Globus pallidus (tissue), 1 donor: Measurements from ENCODE around the gene ZNF738.
A peak's percentile ranks its signal among the peaks of the same experiment; 100 is the strongest.
"Not testable (repeated sequence)": the region's sequence is repeated elsewhere in the genome, so short reads cannot be mapped to it uniquely, and the experiment has no call there.

Source experiments
- DNase-seq: peaks from one replicate; pipeline ENCODE4 v3.0.0-alpha.2; 2015; ENCODE audit warnings: low spot score

Gene ZNF738

GRCh38 chr19:21358768-21359451 lies at the start of gene ZNF738:
TSS of gene ZNF738 (plus strand) at chr19:21359000. CDS start at chr19:21359141, 141 bp downstream.
- DNase-seq: peak; percentile 97

GRCh38 chr19:21312807-21313206 lies 46.0 kb upstream of the ZNF738 start:
- DNase-seq: not testable (repeated sequence)

- peak; percentile 34 for DNase-seq
Measured at GRCh38 chr19:21314676-21315075, 44.1 kb upstream of the ZNF738 start.

- no peak for DNase-seq
Measured at GRCh38 chr19:21317821-21318220, 41.0 kb upstream of the ZNF738 start.

GRCh38 chr19:21321134-21321533 lies 37.7 kb upstream of the ZNF738 start:
- no peak for DNase-seq

- no peak for DNase-seq
Measured at GRCh38 chr19:21321996-21322395, 36.8 kb upstream of the ZNF738 start.

GRCh38 chr19:21322528-21322927 lies 36.3 kb upstream of the ZNF738 start:
- peak; percentile 94 for DNase-seq

- DNase-seq: no peak
Measured at GRCh38 chr19:21323000-21323399, 35.8 kb upstream of the ZNF738 start.

- no peak for DNase-seq
Measured at GRCh38 chr19:21326169-21326568, 32.6 kb upstream of the ZNF738 start.

- DNase-seq: peak; percentile 43
Measured at GRCh38 chr19:21328406-21328805, 30.4 kb upstream of the ZNF738 start.

- DNase-seq: peak; percentile 98
Measured at GRCh38 chr19:21328885-21329605, 29.8 kb upstream of the ZNF738 start, which contains the start of gene ZNF708. TSS of gene ZNF708 (minus strand) at chr19:21329410. CDS start at chr19:21329212, 198 bp downstream.

- DNase-seq: no peak
Measured at GRCh38 chr19:21335721-21336120, 23.1 kb upstream of the ZNF738 start.

GRCh38 chr19:21344841-21345240 lies 14.0 kb upstream of the ZNF738 start:
- DNase-seq: not testable (repeated sequence)

- no peak for DNase-seq
Measured at GRCh38 chr19:21352830-21353229, 6.0 kb upstream of the ZNF738 start.

- no peak for DNase-seq
Measured at GRCh38 chr19:21362291-21362690, 3.5 kb downstream of the ZNF738 start.

- no peak for DNase-seq
Measured at GRCh38 chr19:21383980-21384582, 25.3 kb downstream of the ZNF738 start.

GRCh38 chr19:21396121-21396520 lies 37.3 kb downstream of the ZNF738 start:
- DNase-seq: no peak

- DNase-seq: peak; percentile 97
Measured at GRCh38 chr19:21396893-21397572, 38.2 kb downstream of the ZNF738 start, which contains the start of gene ZNF493. TSS of gene ZNF493 (plus strand) at chr19:21397133. CDS start at chr19:21397238, 105 bp downstream.

GRCh38 chr19:21398851-21399250 lies 40.1 kb downstream of the ZNF738 start:
- no peak for DNase-seq

GRCh38 chr19:21402303-21402985 lies 43.6 kb downstream of the ZNF738 start:
- no peak for DNase-seq

GRCh38 chr19:21410166-21410565 lies 51.4 kb downstream of the ZNF738 start:
- no peak for DNase-seq

GRCh38 chr19:21422244-21422643 lies 63.4 kb downstream of the ZNF738 start:
- DNase-seq: no peak
